HL-60 (cell line): ENCODE results near the gene SNRPD3.
"Not testable (repeated sequence)": the region's sequence is repeated elsewhere in the genome, so short reads cannot be mapped to it uniquely, and the experiment has no call there.

ENCODE experiments used
- POLR2AphosphoS5 ChIP-seq: IDR thresholded peaks from 2 replicates; pipeline ENCODE4 v1.6.1; 2012; ENCODE audit warnings: low read depth
- SPI1 ChIP-seq: IDR thresholded peaks from 2 replicates; pipeline ENCODE4 v1.6.1; 2012; ENCODE audit warnings: low read depth, mild to moderate bottlenecking, borderline replicate concordance
- TF ChIP-seq, protein P1 (sequence below): IDR thresholded peaks from 2 replicates; pipeline ENCODE4 v1.6.1; 2012; ENCODE audit warnings: low read depth; ENCODE audit not compliant: insufficient replicate concordance
- TF ChIP-seq, protein P2 (sequence below): IDR thresholded peaks from one replicate; pipeline ENCODE4 v1.5.1; 2011; ENCODE audit warnings: low read length, control low read depth, inconsistent platforms; ENCODE audit not compliant: insufficient read depth

DNA sequence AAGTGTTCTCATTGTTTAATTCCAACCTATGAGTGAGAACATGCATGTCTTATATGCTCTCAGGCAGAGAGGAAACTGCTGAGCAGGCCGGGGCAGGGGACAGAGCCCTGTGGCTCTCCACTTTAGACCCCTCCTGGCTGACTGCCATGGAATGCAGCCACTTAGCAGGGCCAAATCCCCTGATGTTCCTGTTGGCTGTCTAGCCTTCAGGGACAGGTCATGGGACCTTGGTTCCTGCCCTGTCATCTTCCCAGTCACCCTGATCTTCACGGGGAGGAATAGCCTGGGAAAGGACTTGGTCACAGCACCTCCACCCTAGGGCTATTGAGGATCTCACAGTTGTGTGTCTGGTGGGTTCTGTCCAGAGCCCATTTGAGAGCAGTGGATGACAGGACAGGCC, 50.5 kb downstream of the SNRPD3 start:
- not testable (repeated sequence) for TF ChIP-seq SPI1, POLR2AphosphoS5
- TF ChIP-seq, protein P1, sequence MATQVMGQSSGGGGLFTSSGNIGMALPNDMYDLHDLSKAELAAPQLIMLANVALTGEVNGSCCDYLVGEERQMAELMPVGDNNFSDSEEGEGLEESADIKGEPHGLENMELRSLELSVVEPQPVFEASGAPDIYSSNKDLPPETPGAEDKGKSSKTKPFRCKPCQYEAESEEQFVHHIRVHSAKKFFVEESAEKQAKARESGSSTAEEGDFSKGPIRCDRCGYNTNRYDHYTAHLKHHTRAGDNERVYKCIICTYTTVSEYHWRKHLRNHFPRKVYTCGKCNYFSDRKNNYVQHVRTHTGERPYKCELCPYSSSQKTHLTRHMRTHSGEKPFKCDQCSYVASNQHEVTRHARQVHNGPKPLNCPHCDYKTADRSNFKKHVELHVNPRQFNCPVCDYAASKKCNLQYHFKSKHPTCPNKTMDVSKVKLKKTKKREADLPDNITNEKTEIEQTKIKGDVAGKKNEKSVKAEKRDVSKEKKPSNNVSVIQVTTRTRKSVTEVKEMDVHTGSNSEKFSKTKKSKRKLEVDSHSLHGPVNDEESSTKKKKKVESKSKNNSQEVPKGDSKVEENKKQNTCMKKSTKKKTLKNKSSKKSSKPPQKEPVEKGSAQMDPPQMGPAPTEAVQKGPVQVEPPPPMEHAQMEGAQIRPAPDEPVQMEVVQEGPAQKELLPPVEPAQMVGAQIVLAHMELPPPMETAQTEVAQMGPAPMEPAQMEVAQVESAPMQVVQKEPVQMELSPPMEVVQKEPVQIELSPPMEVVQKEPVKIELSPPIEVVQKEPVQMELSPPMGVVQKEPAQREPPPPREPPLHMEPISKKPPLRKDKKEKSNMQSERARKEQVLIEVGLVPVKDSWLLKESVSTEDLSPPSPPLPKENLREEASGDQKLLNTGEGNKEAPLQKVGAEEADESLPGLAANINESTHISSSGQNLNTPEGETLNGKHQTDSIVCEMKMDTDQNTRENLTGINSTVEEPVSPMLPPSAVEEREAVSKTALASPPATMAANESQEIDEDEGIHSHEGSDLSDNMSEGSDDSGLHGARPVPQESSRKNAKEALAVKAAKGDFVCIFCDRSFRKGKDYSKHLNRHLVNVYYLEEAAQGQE, result not testable (repeated sequence)
- TF ChIP-seq, protein P2, sequence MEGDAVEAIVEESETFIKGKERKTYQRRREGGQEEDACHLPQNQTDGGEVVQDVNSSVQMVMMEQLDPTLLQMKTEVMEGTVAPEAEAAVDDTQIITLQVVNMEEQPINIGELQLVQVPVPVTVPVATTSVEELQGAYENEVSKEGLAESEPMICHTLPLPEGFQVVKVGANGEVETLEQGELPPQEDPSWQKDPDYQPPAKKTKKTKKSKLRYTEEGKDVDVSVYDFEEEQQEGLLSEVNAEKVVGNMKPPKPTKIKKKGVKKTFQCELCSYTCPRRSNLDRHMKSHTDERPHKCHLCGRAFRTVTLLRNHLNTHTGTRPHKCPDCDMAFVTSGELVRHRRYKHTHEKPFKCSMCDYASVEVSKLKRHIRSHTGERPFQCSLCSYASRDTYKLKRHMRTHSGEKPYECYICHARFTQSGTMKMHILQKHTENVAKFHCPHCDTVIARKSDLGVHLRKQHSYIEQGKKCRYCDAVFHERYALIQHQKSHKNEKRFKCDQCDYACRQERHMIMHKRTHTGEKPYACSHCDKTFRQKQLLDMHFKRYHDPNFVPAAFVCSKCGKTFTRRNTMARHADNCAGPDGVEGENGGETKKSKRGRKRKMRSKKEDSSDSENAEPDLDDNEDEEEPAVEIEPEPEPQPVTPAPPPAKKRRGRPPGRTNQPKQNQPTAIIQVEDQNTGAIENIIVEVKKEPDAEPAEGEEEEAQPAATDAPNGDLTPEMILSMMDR, result not testable (repeated sequence)
